ENCODE measurements around the gene USP14.

The USP14 gene

DNA sequence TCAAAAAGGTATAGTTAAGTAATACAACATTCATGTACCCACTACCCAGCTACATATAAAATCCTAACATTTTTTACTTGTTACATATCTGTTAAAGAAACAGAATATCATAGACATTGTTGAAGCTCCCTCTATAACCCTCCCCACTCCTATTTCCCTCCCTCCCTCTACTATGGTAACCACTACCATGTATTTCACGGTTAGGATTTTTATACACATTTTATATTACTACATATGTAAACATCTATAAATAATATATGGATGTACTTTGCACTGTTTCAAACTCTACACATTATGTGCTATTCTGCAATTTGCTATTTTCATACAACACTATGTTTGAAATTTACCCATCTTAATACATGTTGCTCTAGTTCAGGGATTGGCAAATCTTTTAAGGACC lies 73.2 kb downstream of the USP14 start:
- no peak for FAIRE-seq

DNA sequence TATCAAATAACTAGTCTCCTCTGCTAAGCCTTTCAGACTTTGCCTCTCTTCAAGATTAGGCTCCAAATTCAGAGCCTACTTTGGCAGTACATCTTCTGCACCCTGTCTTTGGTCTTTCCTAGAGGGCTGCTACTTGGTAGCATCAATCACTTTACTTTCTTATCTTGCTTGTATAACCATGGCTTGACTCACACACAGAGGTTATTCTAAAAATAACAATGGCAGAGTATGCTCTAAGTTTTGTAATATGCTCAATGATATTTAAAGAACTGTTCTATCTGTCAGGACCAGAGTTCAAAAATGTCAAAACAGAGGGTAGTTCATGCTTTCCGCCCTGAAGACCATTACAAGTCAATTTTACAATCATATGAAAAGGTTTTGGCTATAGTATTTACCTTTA lies 81.8 kb downstream of the USP14 start:
- no peak for FAIRE-seq

DNA sequence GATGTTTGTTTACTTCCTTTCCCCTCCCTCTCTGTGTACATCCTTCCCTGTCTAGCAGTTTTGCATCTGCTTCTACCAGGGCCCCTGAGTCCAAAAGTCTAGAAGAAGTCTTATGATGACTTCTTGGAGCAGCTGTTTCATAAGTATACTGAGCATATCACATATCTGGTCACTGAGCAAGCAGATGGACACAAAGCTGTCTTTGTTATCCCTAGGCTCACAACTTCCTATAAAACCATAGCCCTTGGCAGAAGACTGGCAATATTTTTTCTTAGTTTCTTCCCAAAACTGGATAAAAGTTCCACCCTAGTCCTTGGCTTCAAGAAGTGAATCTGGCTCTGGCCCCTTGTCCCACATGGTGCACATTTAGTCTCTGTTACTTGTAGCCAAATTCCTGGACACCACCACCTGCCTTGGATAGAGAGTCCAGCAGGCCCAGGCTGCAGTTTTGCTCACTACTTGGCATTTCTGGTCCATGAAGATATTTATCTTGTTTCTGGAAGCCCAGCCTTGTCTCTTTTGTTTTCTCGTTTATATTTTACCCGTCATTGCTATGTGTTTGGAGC lies 87.0 kb downstream of the USP14 start:
- no peak for FAIRE-seq

DNA sequence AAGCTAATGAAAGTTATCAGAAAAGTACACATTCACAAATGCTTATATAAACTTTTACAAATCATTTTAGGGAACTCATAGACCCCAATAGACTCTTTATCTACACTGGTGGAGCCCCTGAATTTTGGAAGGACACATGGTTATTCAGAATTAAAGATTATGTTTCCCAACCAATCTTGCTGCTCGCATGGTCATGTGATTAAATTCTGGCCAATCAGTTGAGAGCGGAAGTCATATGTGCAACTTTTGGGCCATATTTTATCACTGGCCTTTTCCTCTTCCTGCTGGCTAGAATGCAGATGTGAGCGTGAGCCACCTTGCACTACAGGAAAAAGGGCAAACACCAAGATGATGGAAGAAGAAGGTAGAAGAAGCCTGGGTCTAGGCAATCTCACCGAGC lies 89.7 kb downstream of the USP14 start:
- no peak for FAIRE-seq

DNA sequence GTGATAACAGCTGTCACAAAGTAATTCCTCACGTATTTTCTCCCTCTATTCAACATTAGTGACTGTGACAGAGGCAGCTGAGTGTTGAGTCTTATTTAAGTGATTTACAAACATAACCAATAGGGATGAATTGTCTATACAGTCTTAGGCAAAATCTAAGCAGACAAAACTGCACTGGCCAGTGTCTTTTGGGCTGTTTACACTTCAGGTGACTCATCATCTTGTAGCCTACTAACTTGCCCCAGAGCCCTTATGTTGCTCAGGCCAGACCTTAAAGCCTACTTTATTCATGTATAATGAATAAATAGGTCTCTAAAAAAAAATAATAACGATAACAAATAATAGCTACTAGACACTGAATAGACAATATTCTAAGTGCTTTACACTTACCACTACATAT lies 92.3 kb downstream of the USP14 start:
- FAIRE-seq: no peak

DNA sequence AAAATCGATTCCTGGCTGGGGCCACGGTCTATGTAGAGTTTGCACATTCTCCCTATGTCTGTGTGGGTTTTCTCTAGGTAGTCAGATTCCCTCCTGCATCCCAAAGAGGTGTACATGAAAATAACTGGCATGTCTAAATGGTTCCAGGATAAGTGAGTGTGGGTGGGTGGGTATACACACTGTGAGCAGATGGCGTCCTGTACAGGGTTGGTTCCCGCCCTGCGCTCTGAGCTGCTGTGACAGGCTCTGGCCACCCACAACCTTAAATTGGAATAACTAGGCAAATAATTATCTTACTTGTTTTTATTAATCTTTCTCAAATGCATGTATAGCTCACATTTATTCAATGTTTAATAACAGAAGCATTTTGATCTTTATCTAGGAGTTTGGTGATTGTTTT lies 93.2 kb downstream of the USP14 start:
- no peak for FAIRE-seq

DNA sequence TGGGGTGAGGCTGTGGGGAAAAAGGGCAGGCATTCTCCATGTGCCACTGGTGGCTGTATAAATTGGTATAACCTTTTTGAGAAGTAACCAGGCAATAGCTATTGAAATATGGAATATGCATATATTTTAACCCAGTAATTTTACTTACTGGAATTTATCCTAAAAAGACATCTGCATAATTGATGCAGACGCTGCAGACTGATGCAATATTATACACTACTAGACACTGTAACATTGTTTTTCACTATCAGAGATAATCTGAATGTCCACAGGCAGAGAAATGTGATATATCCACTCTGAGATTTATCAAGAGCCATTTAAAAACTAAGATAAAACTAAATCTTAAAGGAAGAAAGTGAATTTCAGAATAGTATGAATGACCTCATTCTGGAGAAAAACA lies 94.8 kb downstream of the USP14 start:
- no peak for FAIRE-seq

DNA sequence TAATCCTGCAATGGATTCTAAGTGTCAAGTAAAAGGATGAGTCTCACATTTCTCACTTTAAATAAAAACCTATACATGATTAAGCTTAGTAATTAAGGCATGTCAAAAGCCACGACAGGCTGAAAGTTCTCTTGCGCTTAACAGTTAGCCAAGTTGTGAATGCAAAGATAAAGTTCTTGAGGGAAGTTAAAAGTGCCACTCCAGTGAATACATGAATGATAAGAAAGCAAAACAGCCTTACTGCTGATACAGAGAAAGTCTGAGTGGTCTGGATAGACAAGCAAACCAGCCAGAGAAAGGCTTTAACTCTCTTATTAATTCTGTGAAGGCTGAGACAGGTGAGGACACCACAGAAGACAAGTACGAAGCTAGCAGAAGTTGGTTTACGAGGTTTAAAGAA lies 96.8 kb downstream of the USP14 start:
- no peak for FAIRE-seq

DNA sequence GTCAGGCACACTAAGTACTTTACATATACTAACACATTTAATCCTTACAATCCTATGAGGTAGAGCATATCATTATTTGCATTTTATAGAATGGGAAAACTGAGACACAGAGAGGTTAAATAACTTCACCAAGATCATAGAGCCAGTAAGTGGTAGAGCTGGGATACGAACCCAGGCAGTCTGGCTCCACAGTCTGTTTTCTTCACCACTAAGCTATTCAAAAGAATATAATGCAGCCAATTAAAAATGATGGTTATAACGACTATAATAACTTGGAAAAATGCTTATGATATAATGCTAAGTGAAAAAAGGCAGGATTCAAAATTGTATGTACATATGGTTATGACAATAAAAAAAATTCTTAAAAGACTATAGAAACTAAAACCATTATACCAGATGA lies 102.2 kb downstream of the USP14 start:
- FAIRE-seq: no peak

DNA sequence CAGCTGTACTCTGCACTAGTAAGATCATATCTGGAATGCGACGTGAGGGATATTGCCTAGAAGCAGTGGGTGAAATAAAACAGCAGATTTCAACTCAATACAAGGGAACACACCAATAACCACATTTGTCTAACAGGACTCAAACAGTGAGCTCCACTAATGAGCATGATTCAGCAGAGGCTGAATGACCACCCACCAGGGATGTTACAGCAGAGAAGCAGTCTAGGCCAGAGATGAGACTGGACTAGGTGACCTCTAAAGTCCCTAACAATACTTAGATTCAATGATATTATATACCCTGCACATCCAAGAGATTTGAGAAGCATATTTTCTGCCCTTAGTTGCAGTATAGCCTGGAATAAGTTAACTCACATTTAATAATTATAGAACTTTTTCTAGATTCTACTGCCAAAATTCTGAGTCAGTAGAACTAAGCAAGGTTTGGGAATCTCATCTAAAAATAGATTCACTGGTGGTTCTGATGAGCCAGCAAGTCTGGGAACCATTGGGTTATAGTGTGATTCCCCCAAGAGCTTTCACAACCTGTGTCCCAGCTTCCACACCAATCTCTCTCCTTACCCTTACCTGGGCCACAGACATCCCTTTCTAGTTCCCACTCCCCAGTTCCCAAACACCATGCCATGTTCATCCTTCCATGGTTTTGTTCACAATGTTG lies 103.2 kb downstream of the USP14 start:
- FAIRE-seq: no peak

All from endometrium (tissue), 2 donors.